Neural progenitor cell (in vitro differentiated cells): Measurements from ENCODE around the gene SFSWAP. TPM values are rescaled to one million over a fixed set of nuclear protein-coding genes. Genes with fewer than 3 reads are reported as not detected.

Experiments used
- DNase-seq: peaks from one replicate; pipeline ENCODE4 v3.0.0-alpha.2; 2016; ENCODE audit warnings: low spot score
- H2AFZ ChIP-seq: fragments of 200-600 bp; sonication (generic); replicated peaks from 2 replicates; pipeline ENCODE4 v1.6.1; 2016; ENCODE audit warnings: antibody characterized with exemption
- H3F3A ChIP-seq: fragments of 200-600 bp; sonication (generic); 2 replicates; pipeline ENCODE4 v1.6.1; 2016; ENCODE audit warnings: antibody characterized with exemption, low read depth
- H3K27ac ChIP-seq: fragments of 200-600 bp; sonication (generic); 2 replicates; pipeline ENCODE4 v1.5.1; 2016; ENCODE audit warnings: mild to moderate bottlenecking
- H3K27me3 ChIP-seq: fragments of 200-600 bp; sonication (generic); 2 replicates; pipeline ENCODE4 v1.6.1; 2016; ENCODE audit warnings: mild to moderate bottlenecking, moderate library complexity
- H3K36me3 ChIP-seq: fragments of 200-600 bp; sonication (generic); 2 replicates; pipeline ENCODE4 v1.5.1; 2016
- H3K4me1 ChIP-seq: fragments of 200-600 bp; sonication (generic); 2 replicates; pipeline ENCODE4 v1.6.1; 2016; ENCODE audit warnings: mixed run types
- H3K4me2 ChIP-seq: fragments of 200-600 bp; sonication (generic); 2 replicates; pipeline ENCODE4 v1.6.1; 2016
- H3K4me3 ChIP-seq: fragments of 200-600 bp; sonication (generic); 2 replicates; pipeline ENCODE4 v1.5.1; 2016
- H3K79me2 ChIP-seq: fragments of 200-600 bp; sonication (generic); 2 replicates; pipeline ENCODE4 v1.6.1; 2016; ENCODE audit warnings: low read depth
- H3K9ac ChIP-seq: fragments of 200-600 bp; sonication (generic); 2 replicates; pipeline ENCODE4 v1.6.1; 2016
- H3K9me3 ChIP-seq: fragments of 200-600 bp; sonication (generic); 2 replicates; pipeline ENCODE4 v1.5.1; 2016; ENCODE audit warnings: low read depth
- H4K20me1 ChIP-seq: fragments of 200-600 bp; sonication (generic); 2 replicates; pipeline ENCODE4 v1.6.1; 2016; ENCODE audit warnings: low read depth
- H3K27ac Mint-ChIP-seq: 3 replicates; pipeline ENCODE4 v1.8.0; 2021; ENCODE audit warnings: mixed read lengths
- H3K27me3 Mint-ChIP-seq: 2 replicates; pipeline ENCODE4 v1.8.0; 2022; ENCODE audit warnings: low read depth, mild to moderate bottlenecking, inconsistent platforms, moderate library complexity, mixed read lengths; ENCODE audit not compliant: insufficient read depth
- H3K36me3 Mint-ChIP-seq: 3 replicates; pipeline ENCODE4 v1.8.0; 2021; ENCODE audit warnings: mixed read lengths
- H3K4me1 Mint-ChIP-seq: 3 replicates; pipeline ENCODE4 v1.8.0; 2021; ENCODE audit warnings: mixed read lengths
- H3K4me3 Mint-ChIP-seq: 3 replicates; pipeline ENCODE4 v1.8.0; 2021; ENCODE audit warnings: mild to moderate bottlenecking, moderate library complexity, mixed read lengths
- H3K9me3 Mint-ChIP-seq: 3 replicates; pipeline ENCODE4 v1.8.0; 2020; ENCODE audit warnings: mixed read lengths
- CTCF ChIP-seq: fragments of 200-600 bp; sonication (generic); IDR thresholded peaks from 2 replicates; pipeline ENCODE4 v1.5.1; 2017; ENCODE audit warnings: antibody characterized with exemption, mild to moderate bottlenecking
- EZH2 ChIP-seq: fragments of 200-600 bp; sonication (generic); IDR thresholded peaks from 2 replicates; pipeline ENCODE4 v1.6.1; 2017; ENCODE audit warnings: antibody characterized with exemption, mild to moderate bottlenecking, moderate library complexity
- EZH2phosphoT487 ChIP-seq: fragments of 200-600 bp; sonication (generic); IDR thresholded peaks from 2 replicates; pipeline ENCODE4 v1.6.1; 2017; ENCODE audit warnings: antibody characterized with exemption
- total RNA-seq: library from RNA; depleted of rRNA; stranded (reverse); fragments of >200 nt; gene quantifications from 2 replicates; pipeline ENCODE4 v1.2.3, GENCODE V29; 2015; ENCODE audit warnings: low replicate concordance

Gene SFSWAP
- total RNA-seq, 1 donor from 2014 or later, result 37.0 TPM

GRCh38 chr12:131799828-131800593 lies 89.1 kb downstream of the SFSWAP start:
- TF ChIP-seq EZH2phosphoT487 (no peak), EZH2 (no peak), CTCF (no peak)
- peaks cover 12% of the 10 kb centered on the region for H3K36me3 Mint-ChIP-seq
- H2AFZ ChIP-seq, result no peak overlapping the region
- peaks cover 6% of the 10 kb centered on the region for H3K4me1 ChIP-seq
- H3K9me3 Mint-ChIP-seq, result no peaks in the 10 kb centered on the region
- H3F3A ChIP-seq, result no peaks in the 10 kb centered on the region
- no peak overlapping the region for H3K4me2 ChIP-seq
- no peaks in the 10 kb centered on the region for H3K27me3 Mint-ChIP-seq
- no peaks in the 10 kb centered on the region for H3K9me3 ChIP-seq
- no peak overlapping the region for H3K27ac Mint-ChIP-seq
- no peaks in the 10 kb centered on the region for H3K79me2 ChIP-seq
- DNase-seq, result no peak
- H3K4me3 ChIP-seq, result no peak overlapping the region
- no peak overlapping the region for H3K4me3 Mint-ChIP-seq
- H3K9ac ChIP-seq, result no peak overlapping the region
- H3K27me3 ChIP-seq, result no peaks in the 10 kb centered on the region
- H3K27ac ChIP-seq, result no peak overlapping the region
- H3K36me3 ChIP-seq, result no peaks in the 10 kb centered on the region
- peaks cover 6% of the 10 kb centered on the region for H3K4me1 Mint-ChIP-seq
- no peaks in the 10 kb centered on the region for H4K20me1 ChIP-seq

DNA sequence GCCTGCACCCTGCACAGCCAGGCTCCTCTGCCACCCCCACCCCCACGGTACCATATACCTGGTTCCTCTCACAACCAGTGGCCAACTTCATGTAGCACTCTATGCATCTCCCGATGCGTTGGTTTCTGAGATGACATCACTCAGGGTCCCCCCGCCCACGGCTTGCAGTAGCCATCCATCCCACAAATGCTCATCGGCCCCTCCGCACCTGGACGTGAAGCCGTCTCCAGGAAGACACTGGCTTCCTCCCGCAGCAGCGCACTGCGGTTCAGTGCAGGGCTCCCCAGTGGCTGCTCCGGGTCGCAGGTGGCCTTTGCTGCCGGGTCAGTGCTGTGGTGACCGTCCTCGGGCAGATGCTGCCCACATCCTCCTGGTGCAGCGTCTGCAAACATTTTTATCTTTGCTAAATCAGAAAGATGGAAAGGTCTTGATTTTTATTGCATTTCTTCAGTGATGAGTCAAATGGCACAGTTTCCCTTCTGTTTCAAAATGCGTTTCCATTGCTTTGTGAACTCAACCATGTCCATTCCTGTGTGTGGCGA lies 89.8 kb downstream of the SFSWAP start:
- TF ChIP-seq EZH2phosphoT487, result no peak
- no peak for TF ChIP-seq EZH2
- no peak for TF ChIP-seq CTCF
- H3K27ac ChIP-seq, result no peak overlapping the region
- peaks cover under 1% of the 10 kb centered on the region for H3K4me1 ChIP-seq
- DNase-seq, result no peak
- H3K27me3 ChIP-seq, result no peaks in the 10 kb centered on the region
- H3K27ac Mint-ChIP-seq, result no peak overlapping the region
- H3F3A ChIP-seq, result no peaks in the 10 kb centered on the region
- H4K20me1 ChIP-seq, result no peaks in the 10 kb centered on the region
- H3K9me3 ChIP-seq, result no peaks in the 10 kb centered on the region
- H3K4me3 Mint-ChIP-seq, result no peak overlapping the region
- no peaks in the 10 kb centered on the region for H3K27me3 Mint-ChIP-seq
- H3K9me3 Mint-ChIP-seq, result no peaks in the 10 kb centered on the region
- no peak overlapping the region for H2AFZ ChIP-seq
- no peaks in the 10 kb centered on the region for H3K36me3 ChIP-seq
- peaks cover 12% of the 10 kb centered on the region for H3K36me3 Mint-ChIP-seq
- H3K9ac ChIP-seq, result no peak overlapping the region
- no peaks in the 10 kb centered on the region for H3K79me2 ChIP-seq
- no peaks in the 10 kb centered on the region for H3K4me1 Mint-ChIP-seq
- H3K4me3 ChIP-seq, result no peak overlapping the region
- no peak overlapping the region for H3K4me2 ChIP-seq

DNA sequence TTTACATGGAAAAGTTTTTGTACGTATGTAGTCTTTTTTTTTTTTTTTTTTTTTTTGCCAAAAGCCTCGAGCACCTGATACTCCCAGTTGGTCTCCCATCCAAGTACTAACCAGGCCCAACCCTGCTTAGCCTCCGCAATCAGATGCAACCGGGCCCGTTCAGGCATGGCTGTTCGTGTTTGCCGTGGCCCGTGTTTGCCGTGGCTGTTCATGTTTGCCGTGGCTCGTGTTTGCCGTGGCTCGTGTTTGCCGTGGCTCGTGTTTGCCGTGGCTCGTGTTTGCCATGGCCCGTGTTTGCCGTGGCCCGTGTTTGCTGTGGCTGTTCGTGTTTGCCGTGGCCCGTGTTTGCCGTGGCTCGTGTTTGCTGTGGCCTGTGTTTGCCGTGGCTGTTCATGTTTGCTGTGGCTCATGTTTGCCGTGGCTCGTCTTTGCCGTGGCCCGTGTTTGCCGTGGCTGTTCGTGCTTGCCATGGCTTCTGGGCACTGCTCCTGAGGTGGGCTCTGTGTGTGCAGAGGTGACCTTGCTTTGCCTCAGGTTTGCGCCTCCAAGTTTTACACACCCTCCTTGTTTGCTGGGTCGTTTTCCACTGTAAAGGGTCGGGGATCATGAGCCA lies 90.5 kb downstream of the SFSWAP start:
- H3K4me1 Mint-ChIP-seq, result no peaks in the 10 kb centered on the region
- H3K4me3 Mint-ChIP-seq, result no peak overlapping the region
- no peaks in the 10 kb centered on the region for H3K27me3 Mint-ChIP-seq
- H3K27ac Mint-ChIP-seq, result no peak overlapping the region
- TF ChIP-seq EZH2 (no peak), EZH2phosphoT487 (no peak), CTCF (no peak)
- no peak for DNase-seq
- H3K79me2 ChIP-seq, result no peaks in the 10 kb centered on the region
- no peaks in the 10 kb centered on the region for H4K20me1 ChIP-seq
- peaks cover 12% of the 10 kb centered on the region for H3K36me3 Mint-ChIP-seq
- no peaks in the 10 kb centered on the region for H3K9me3 Mint-ChIP-seq
- H3K9me3 ChIP-seq, result no peaks in the 10 kb centered on the region
- no peak overlapping the region for H3K27ac ChIP-seq
- H2AFZ ChIP-seq, result no peak overlapping the region
- H3K36me3 ChIP-seq, result no peaks in the 10 kb centered on the region
- no peaks in the 10 kb centered on the region for H3K4me1 ChIP-seq
- H3F3A ChIP-seq, result no peaks in the 10 kb centered on the region
- no peak overlapping the region for H3K9ac ChIP-seq
- H3K4me3 ChIP-seq, result no peak overlapping the region
- no peaks in the 10 kb centered on the region for H3K27me3 ChIP-seq
- no peak overlapping the region for H3K4me2 ChIP-seq
